GM23338 (cell line): ENCODE data around the gene SLC27A4. TPM values are rescaled to one million over a fixed set of nuclear protein-coding genes. Genes with fewer than 3 reads are reported as not detected.

ENCODE experiments used
- ATAC-seq: fragments of 200-7000 bp; cut with Tn5 transposase; 3 replicates; pipeline ENCODE4 v1.9.1; 2020
- DNase-seq: peaks from one replicate; pipeline ENCODE4 v3.0.0-alpha.2; 2015; ENCODE audit warnings: low spot score
- H2AFZ ChIP-seq: fragments of 200-600 bp; sonication (generic); 2 replicates; pipeline ENCODE4 v1.8.0; 2016; ENCODE audit warnings: antibody characterized with exemption, mild to moderate bottlenecking, moderate library complexity
- H3F3A ChIP-seq: fragments of 200-600 bp; sonication (generic); replicated peaks from 2 replicates; pipeline ENCODE4 v1.8.0; 2017; ENCODE audit warnings: antibody characterized with exemption, mixed run types, low read depth
- H3K27ac ChIP-seq: fragments of 200-600 bp; sonication (generic); 2 replicates; pipeline ENCODE4 v1.6.1; 2016; ENCODE audit warnings: low read depth
- H3K27me3 ChIP-seq: fragments of 200-600 bp; sonication (generic); 2 replicates; pipeline ENCODE4 v1.8.0; 2016; ENCODE audit warnings: mild to moderate bottlenecking, mixed run types, moderate library complexity; ENCODE audit not compliant: insufficient read depth
- H3K36me3 ChIP-seq: fragments of 200-600 bp; sonication (generic); 2 replicates; pipeline ENCODE4 v1.8.0; 2016; ENCODE audit warnings: mild to moderate bottlenecking; ENCODE audit not compliant: insufficient read depth
- H3K4me1 ChIP-seq: fragments of 200-600 bp; sonication (generic); 2 replicates; pipeline ENCODE4 v1.8.0; 2016; ENCODE audit warnings: mild to moderate bottlenecking, moderate library complexity; ENCODE audit not compliant: insufficient read depth
- H3K4me2 ChIP-seq: fragments of 200-600 bp; sonication (generic); 2 replicates; pipeline ENCODE4 v1.7.1; 2017; ENCODE audit warnings: mixed run types
- H3K4me3 ChIP-seq: fragments of 200-600 bp; sonication (generic); 2 replicates; pipeline ENCODE4 v1.6.1; 2016; ENCODE audit warnings: mixed run types
- H3K79me2 ChIP-seq: fragments of 200-600 bp; sonication (generic); replicated peaks from 2 replicates; pipeline ENCODE4 v1.8.0; 2017; ENCODE audit warnings: mild to moderate bottlenecking; ENCODE audit not compliant: insufficient read depth
- H3K9me2 ChIP-seq: fragments of 200-600 bp; sonication (generic); 2 replicates; pipeline ENCODE4 v1.8.0; 2017; ENCODE audit not compliant: insufficient read depth
- H4K20me1 ChIP-seq: fragments of 200-600 bp; sonication (generic); replicated peaks from 2 replicates; pipeline ENCODE4 v1.8.0; 2017; ENCODE audit warnings: mild to moderate bottlenecking; ENCODE audit not compliant: insufficient read depth
- H3K27ac Mint-ChIP-seq: 2 replicates; pipeline ENCODE4 v1.8.0; 2020; ENCODE audit warnings: inconsistent platforms, mild to moderate bottlenecking, moderate library complexity, mixed read lengths
- H3K27me3 Mint-ChIP-seq: 3 replicates; pipeline ENCODE4 v1.8.0; 2022; ENCODE audit warnings: low read depth, mild to moderate bottlenecking, moderate library complexity, mixed read lengths, inconsistent platforms; ENCODE audit not compliant: insufficient read depth, poor library complexity
- H3K36me3 Mint-ChIP-seq: 3 replicates; pipeline ENCODE4 v1.8.0; 2021; ENCODE audit warnings: low read depth, mild to moderate bottlenecking, inconsistent platforms, moderate library complexity, mixed read lengths
- H3K4me1 Mint-ChIP-seq: 3 replicates; pipeline ENCODE4 v1.8.0; 2020; ENCODE audit warnings: mild to moderate bottlenecking, inconsistent platforms, mixed read lengths
- H3K4me3 Mint-ChIP-seq: 3 replicates; pipeline ENCODE4 v1.8.0; 2021; ENCODE audit warnings: moderate library complexity, mild to moderate bottlenecking, inconsistent platforms, mixed read lengths
- H3K9me3 Mint-ChIP-seq: 3 replicates; pipeline ENCODE4 v1.8.0; 2020; ENCODE audit warnings: moderate library complexity, mild to moderate bottlenecking, inconsistent platforms, mixed read lengths
- CREB1 ChIP-seq: fragments of 250-450 bp; sonication (Bioruptor Pico); IDR thresholded peaks from 2 replicates; pipeline ENCODE4 v1.5.0; 2020; ENCODE audit warnings: low read depth, mild to moderate bottlenecking, moderate library complexity
- CTCF ChIP-seq, 2 experiments: fragments of 200-600 bp in 1 of 2; sonication (generic) in 1 of 2; conservative IDR thresholded peaks; 2 replicates each; pipeline versions ENCODE4 v1.5.1 to v1.6.1; 2016 to 2017; ENCODE audit warnings: antibody characterized with exemption in 2 of 2, low read depth in 2 of 2, mild to moderate bottlenecking in 2 of 2, moderate library complexity in 1 of 2
- EZH2 ChIP-seq: fragments of 200-600 bp; sonication (generic); IDR thresholded peaks from one replicate; pipeline ENCODE4 v1.8.0; 2017; ENCODE audit warnings: antibody characterized with exemption, mild to moderate bottlenecking, low read depth; ENCODE audit not compliant: unreplicated experiment
- EZH2phosphoT487 ChIP-seq: fragments of 200-600 bp; sonication (generic); IDR thresholded peaks from one replicate; pipeline ENCODE4 v1.8.1; 2018; ENCODE audit warnings: antibody characterized with exemption; ENCODE audit not compliant: unreplicated experiment
- JUNB ChIP-seq: IDR thresholded peaks from one replicate; pipeline ENCODE4 v1.6.1; 2016; ENCODE audit warnings: antibody characterized with exemption; ENCODE audit not compliant: unreplicated experiment
- NANOG ChIP-seq: IDR thresholded peaks from 2 replicates; pipeline ENCODE4 v1.6.1; 2016; ENCODE audit warnings: antibody characterized with exemption, borderline replicate concordance
- POLR2AphosphoS5 ChIP-seq: IDR thresholded peaks from 2 replicates; pipeline ENCODE4 v1.6.1; 2016; ENCODE audit warnings: antibody characterized with exemption, low read depth
- STAT1 ChIP-seq: IDR thresholded peaks from one replicate; pipeline ENCODE4 v1.6.1; 2016; ENCODE audit warnings: antibody characterized with exemption; ENCODE audit not compliant: unreplicated experiment
- ZNF114 ChIP-seq: fragments of 250-450 bp; sonication (Bioruptor Pico); IDR thresholded peaks from 2 replicates; pipeline ENCODE4 v1.5.0; 2020; ENCODE audit warnings: mild to moderate bottlenecking, moderate library complexity
- ZNF331 ChIP-seq: fragments of 250-450 bp; sonication (Bioruptor Pico); IDR thresholded peaks from 2 replicates; pipeline ENCODE4 v1.5.0; 2020; ENCODE audit warnings: low read depth, mild to moderate bottlenecking, moderate library complexity
- polyA plus RNA-seq: library from polyadenylated mRNA; unstranded; fragments of >200 nt; fragmentation: Nextera tagmentation; extraction: Ambion mirVana; gene quantifications from 2 replicates; pipeline ENCODE4 v1.2.1, GENCODE V29; 2016
- total RNA-seq: library from RNA; depleted of rRNA; stranded (reverse); fragments of >200 nt; shearing (Covaris generic); gene quantifications from 2 replicates; pipeline ENCODE4 v1.2.3, GENCODE V29; 2014
- TF ChIP-seq, protein P1 (sequence below): fragments of 250-450 bp; sonication (Bioruptor Pico); IDR thresholded peaks from 2 replicates; pipeline ENCODE4 v1.5.0; 2020; ENCODE audit warnings: mild to moderate bottlenecking, moderate library complexity
- TF ChIP-seq, protein P2 (sequence below): IDR thresholded peaks from one replicate; pipeline ENCODE4 v1.6.1; 2018; ENCODE audit warnings: antibody characterized with exemption; ENCODE audit not compliant: unreplicated experiment
- TF ChIP-seq, protein P3 (sequence below): IDR thresholded peaks from 2 replicates; pipeline ENCODE4 v1.6.1; 2016; ENCODE audit warnings: antibody characterized with exemption

The SLC27A4 gene
- total and polyA plus RNA-seq, 2 experiments from 2014 or later, result 7.9 to 25.3 TPM

GRCh38 chr9:128335914-128336313, 4.4 kb upstream of the SLC27A4 start (continued):
- TF ChIP-seq JUNB, result no peak
- TF ChIP-seq ZNF114 (CRISPR knock-in tag), result no peak

- no peak overlapping the region for H3K4me3 ChIP-seq
- no peaks in the 10 kb centered on the region for H3K27me3 ChIP-seq
- H3K27me3 Mint-ChIP-seq, result peaks cover 14% of the 10 kb centered on the region
- no peak overlapping the region for H3K27ac Mint-ChIP-seq
- no peak for TF ChIP-seq ZNF331 (CRISPR knock-in tag)
- TF ChIP-seq, protein P1, sequence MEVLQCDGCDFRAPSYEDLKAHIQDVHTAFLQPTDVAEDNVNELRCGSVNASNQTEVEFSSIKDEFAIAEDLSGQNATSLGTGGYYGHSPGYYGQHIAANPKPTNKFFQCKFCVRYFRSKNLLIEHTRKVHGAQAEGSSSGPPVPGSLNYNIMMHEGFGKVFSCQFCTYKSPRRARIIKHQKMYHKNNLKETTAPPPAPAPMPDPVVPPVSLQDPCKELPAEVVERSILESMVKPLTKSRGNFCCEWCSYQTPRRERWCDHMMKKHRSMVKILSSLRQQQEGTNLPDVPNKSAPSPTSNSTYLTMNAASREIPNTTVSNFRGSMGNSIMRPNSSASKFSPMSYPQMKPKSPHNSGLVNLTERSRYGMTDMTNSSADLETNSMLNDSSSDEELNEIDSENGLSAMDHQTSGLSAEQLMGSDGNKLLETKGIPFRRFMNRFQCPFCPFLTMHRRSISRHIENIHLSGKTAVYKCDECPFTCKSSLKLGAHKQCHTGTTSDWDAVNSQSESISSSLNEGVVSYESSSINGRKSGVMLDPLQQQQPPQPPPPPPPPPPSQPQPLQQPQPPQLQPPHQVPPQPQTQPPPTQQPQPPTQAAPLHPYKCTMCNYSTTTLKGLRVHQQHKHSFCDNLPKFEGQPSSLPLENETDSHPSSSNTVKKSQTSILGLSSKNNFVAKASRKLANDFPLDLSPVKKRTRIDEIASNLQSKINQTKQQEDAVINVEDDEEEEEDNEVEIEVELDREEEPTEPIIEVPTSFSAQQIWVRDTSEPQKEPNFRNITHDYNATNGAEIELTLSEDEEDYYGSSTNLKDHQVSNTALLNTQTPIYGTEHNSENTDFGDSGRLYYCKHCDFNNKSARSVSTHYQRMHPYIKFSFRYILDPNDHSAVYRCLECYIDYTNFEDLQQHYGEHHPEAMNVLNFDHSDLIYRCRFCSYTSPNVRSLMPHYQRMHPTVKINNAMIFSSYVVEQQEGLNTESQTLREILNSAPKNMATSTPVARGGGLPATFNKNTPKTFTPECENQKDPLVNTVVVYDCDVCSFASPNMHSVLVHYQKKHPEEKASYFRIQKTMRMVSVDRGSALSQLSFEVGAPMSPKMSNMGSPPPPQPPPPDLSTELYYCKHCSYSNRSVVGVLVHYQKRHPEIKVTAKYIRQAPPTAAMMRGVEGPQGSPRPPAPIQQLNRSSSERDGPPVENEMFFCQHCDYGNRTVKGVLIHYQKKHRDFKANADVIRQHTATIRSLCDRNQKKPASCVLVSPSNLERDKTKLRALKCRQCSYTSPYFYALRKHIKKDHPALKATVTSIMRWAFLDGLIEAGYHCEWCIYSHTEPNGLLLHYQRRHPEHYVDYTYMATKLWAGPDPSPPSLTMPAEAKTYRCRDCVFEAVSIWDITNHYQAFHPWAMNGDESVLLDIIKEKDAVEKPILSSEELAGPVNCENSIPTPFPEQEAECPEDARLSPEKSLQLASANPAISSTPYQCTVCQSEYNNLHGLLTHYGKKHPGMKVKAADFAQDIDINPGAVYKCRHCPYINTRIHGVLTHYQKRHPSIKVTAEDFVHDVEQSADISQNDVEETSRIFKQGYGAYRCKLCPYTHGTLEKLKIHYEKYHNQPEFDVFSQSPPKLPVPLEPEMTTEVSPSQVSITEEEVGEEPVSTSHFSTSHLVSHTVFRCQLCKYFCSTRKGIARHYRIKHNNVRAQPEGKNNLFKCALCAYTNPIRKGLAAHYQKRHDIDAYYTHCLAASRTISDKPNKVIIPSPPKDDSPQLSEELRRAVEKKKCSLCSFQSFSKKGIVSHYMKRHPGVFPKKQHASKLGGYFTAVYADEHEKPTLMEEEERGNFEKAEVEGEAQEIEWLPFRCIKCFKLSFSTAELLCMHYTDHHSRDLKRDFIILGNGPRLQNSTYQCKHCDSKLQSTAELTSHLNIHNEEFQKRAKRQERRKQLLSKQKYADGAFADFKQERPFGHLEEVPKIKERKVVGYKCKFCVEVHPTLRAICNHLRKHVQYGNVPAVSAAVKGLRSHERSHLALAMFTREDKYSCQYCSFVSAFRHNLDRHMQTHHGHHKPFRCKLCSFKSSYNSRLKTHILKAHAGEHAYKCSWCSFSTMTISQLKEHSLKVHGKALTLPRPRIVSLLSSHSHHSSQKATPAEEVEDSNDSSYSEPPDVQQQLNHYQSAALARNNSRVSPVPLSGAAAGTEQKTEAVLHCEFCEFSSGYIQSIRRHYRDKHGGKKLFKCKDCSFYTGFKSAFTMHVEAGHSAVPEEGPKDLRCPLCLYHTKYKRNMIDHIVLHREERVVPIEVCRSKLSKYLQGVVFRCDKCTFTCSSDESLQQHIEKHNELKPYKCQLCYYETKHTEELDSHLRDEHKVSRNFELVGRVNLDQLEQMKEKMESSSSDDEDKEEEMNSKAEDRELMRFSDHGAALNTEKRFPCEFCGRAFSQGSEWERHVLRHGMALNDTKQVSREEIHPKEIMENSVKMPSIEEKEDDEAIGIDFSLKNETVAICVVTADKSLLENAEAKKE (CRISPR knock-in tag), result no peak
- TF ChIP-seq ZNF114 (CRISPR knock-in tag), result no peak
- TF ChIP-seq, protein P2, sequence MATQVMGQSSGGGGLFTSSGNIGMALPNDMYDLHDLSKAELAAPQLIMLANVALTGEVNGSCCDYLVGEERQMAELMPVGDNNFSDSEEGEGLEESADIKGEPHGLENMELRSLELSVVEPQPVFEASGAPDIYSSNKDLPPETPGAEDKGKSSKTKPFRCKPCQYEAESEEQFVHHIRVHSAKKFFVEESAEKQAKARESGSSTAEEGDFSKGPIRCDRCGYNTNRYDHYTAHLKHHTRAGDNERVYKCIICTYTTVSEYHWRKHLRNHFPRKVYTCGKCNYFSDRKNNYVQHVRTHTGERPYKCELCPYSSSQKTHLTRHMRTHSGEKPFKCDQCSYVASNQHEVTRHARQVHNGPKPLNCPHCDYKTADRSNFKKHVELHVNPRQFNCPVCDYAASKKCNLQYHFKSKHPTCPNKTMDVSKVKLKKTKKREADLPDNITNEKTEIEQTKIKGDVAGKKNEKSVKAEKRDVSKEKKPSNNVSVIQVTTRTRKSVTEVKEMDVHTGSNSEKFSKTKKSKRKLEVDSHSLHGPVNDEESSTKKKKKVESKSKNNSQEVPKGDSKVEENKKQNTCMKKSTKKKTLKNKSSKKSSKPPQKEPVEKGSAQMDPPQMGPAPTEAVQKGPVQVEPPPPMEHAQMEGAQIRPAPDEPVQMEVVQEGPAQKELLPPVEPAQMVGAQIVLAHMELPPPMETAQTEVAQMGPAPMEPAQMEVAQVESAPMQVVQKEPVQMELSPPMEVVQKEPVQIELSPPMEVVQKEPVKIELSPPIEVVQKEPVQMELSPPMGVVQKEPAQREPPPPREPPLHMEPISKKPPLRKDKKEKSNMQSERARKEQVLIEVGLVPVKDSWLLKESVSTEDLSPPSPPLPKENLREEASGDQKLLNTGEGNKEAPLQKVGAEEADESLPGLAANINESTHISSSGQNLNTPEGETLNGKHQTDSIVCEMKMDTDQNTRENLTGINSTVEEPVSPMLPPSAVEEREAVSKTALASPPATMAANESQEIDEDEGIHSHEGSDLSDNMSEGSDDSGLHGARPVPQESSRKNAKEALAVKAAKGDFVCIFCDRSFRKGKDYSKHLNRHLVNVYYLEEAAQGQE, result no peak
- TF ChIP-seq, protein P3, sequence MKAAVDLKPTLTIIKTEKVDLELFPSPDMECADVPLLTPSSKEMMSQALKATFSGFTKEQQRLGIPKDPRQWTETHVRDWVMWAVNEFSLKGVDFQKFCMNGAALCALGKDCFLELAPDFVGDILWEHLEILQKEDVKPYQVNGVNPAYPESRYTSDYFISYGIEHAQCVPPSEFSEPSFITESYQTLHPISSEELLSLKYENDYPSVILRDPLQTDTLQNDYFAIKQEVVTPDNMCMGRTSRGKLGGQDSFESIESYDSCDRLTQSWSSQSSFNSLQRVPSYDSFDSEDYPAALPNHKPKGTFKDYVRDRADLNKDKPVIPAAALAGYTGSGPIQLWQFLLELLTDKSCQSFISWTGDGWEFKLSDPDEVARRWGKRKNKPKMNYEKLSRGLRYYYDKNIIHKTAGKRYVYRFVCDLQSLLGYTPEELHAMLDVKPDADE, result no peak
- TF ChIP-seq EZH2, result no peak
- TF ChIP-seq EZH2phosphoT487, result no peak
- no peak for TF ChIP-seq CREB1 (CRISPR knock-in tag)
- TF ChIP-seq CTCF (conservative IDR thresholded peaks at IDR 0.05; ENCODE audit: low read depth in 2 of 2), result no peak
- no peak for TF ChIP-seq JUNB
- no peak for TF ChIP-seq STAT1
- TF ChIP-seq NANOG, result no peak
- TF ChIP-seq POLR2AphosphoS5, result no peak
- H3K27ac ChIP-seq, result no peak overlapping the region
- no peaks in the 10 kb centered on the region; the same call in 2 of the 3 replicates for H3K36me3 Mint-ChIP-seq
- 0 out of 3 replicates have a peak, but pooled peaks cover 3% of the 10 kb centered on the region for H3K9me3 Mint-ChIP-seq
- no peak overlapping the region for H3K4me2 ChIP-seq
- no peaks in the 10 kb centered on the region for H3K4me1 ChIP-seq
- peaks cover 6% of the 10 kb centered on the region; the same call in 1 of the 2 replicates for H4K20me1 ChIP-seq
- no peak for DNase-seq
- peaks cover 12% of the 10 kb centered on the region; the same call in 1 of the 2 replicates for H3F3A ChIP-seq
- H3K79me2 ChIP-seq, result no peaks in the 10 kb centered on the region
- no peaks in the 10 kb centered on the region for H3K36me3 ChIP-seq
- H3K9me2 ChIP-seq, result no peaks in the 10 kb centered on the region
- H3K4me3 Mint-ChIP-seq, result no peak overlapping the region
- ATAC-seq, result no peak
- no peak overlapping the region for H2AFZ ChIP-seq
- peaks cover 4% of the 10 kb centered on the region; the same call in 2 of the 3 replicates for H3K4me1 Mint-ChIP-seq
These were observed 2.4 kb upstream of the SLC27A4 start for GRCh38 chr9:128337936-128338335.
